Parathyroid adenoma (tissue), 2 donors: ENCODE measurements around the gene GPR18.

Source experiments
- H2AFZ ChIP-seq: fragments of 300-600 bp; sonication (generic); one replicate; pipeline ENCODE4 v1.7.0; 2017; ENCODE audit warnings: antibody characterized with exemption, mild to moderate bottlenecking
- H3K27ac ChIP-seq: fragments of 300-600 bp; sonication (generic); one replicate; pipeline ENCODE4 v1.7.0; 2017
- H3K27me3 ChIP-seq: fragments of 300-600 bp; sonication (generic); one replicate; pipeline ENCODE4 v1.7.0; 2017; ENCODE audit warnings: low read length; ENCODE audit not compliant: control insufficient read depth, insufficient read depth
- H3K36me3 ChIP-seq: fragments of 300-600 bp; sonication (generic); one replicate; pipeline ENCODE4 v1.7.0; 2017; ENCODE audit warnings: low read length; ENCODE audit not compliant: control insufficient read depth, insufficient read depth
- H3K4me1 ChIP-seq: fragments of 300-600 bp; sonication (generic); one replicate; pipeline ENCODE4 v1.7.0; 2017; ENCODE audit warnings: control low read depth
- H3K4me2 ChIP-seq: fragments of 300-600 bp; sonication (generic); one replicate; pipeline ENCODE4 v1.7.0; 2017; ENCODE audit warnings: low read length
- H3K4me3 ChIP-seq: fragments of 300-600 bp; sonication (generic); one replicate; pipeline ENCODE4 v1.7.0; 2017; ENCODE audit warnings: low read depth, low read length
- H3K79me2 ChIP-seq: fragments of 300-600 bp; sonication (generic); one replicate; pipeline ENCODE4 v1.7.0; 2017; ENCODE audit warnings: control low read depth
- H3K9ac ChIP-seq: fragments of 300-600 bp; sonication (generic); one replicate; pipeline ENCODE4 v1.7.0; 2017; ENCODE audit warnings: mild to moderate bottlenecking
- H3K9me3 ChIP-seq: fragments of 300-600 bp; sonication (generic); one replicate; pipeline ENCODE4 v1.7.0; 2017; ENCODE audit warnings: low read length; ENCODE audit not compliant: control insufficient read depth
- TF ChIP-seq, protein P1 (sequence below): fragments of 300-600 bp; sonication (generic); IDR thresholded peaks from one replicate; pipeline ENCODE4 v1.7.0; 2017; ENCODE audit warnings: antibody characterized with exemption, mild to moderate bottlenecking
- donor health status: primary hyperparathyroidism.

The GPR18 gene

DNA sequence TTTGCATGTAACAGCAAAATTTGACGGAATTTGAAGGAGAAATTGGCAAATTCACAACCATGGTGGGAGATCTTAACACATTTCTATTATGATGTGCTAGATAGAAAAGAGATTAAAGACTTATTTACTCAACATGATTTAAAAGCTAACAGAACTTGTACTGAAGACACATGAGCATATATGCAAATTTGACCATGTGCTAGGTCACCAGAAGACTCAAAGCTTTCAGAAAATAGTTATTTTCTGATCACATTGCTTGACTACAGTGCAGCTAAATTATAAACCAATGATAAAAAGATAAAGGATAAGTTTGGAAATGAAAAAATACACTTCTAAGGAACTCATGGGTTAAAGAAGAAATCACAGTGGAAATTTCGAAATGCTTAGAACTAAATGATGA is 39.9 kb upstream of the GPR18 start:
- no peaks in the 10 kb centered on the region for H3K79me2 ChIP-seq
- H3K36me3 ChIP-seq, result no peaks in the 10 kb centered on the region
- H3K9ac ChIP-seq, result no peak overlapping the region
- no peaks in the 10 kb centered on the region for H3K27me3 ChIP-seq
- TF ChIP-seq, protein P1, sequence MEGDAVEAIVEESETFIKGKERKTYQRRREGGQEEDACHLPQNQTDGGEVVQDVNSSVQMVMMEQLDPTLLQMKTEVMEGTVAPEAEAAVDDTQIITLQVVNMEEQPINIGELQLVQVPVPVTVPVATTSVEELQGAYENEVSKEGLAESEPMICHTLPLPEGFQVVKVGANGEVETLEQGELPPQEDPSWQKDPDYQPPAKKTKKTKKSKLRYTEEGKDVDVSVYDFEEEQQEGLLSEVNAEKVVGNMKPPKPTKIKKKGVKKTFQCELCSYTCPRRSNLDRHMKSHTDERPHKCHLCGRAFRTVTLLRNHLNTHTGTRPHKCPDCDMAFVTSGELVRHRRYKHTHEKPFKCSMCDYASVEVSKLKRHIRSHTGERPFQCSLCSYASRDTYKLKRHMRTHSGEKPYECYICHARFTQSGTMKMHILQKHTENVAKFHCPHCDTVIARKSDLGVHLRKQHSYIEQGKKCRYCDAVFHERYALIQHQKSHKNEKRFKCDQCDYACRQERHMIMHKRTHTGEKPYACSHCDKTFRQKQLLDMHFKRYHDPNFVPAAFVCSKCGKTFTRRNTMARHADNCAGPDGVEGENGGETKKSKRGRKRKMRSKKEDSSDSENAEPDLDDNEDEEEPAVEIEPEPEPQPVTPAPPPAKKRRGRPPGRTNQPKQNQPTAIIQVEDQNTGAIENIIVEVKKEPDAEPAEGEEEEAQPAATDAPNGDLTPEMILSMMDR, result no peak
- no peak overlapping the region for H3K27ac ChIP-seq
- H3K4me1 ChIP-seq, result no peaks in the 10 kb centered on the region
- no peak overlapping the region for H2AFZ ChIP-seq
- no peak overlapping the region for H3K4me3 ChIP-seq
- H3K4me2 ChIP-seq, result no peak overlapping the region
- H3K9me3 ChIP-seq, result no peaks in the 10 kb centered on the region

GRCh38 chr13:99297331-99297730 is 39.2 kb upstream of the GPR18 start:
- TF ChIP-seq, protein P1, result no peak
- Histone ChIP-seq H3K9ac (no peak overlapping the region), H3K4me3 (no peak overlapping the region), H3K4me2 (no peak overlapping the region), H3K27me3 (no peaks in the 10 kb centered on the region), H3K79me2 (no peaks in the 10 kb centered on the region), H3K4me1 (no peaks in the 10 kb centered on the region), H3K9me3 (no peaks in the 10 kb centered on the region), H3K36me3 (no peaks in the 10 kb centered on the region), H3K27ac (no peak overlapping the region), H2AFZ (no peak overlapping the region)

DNA sequence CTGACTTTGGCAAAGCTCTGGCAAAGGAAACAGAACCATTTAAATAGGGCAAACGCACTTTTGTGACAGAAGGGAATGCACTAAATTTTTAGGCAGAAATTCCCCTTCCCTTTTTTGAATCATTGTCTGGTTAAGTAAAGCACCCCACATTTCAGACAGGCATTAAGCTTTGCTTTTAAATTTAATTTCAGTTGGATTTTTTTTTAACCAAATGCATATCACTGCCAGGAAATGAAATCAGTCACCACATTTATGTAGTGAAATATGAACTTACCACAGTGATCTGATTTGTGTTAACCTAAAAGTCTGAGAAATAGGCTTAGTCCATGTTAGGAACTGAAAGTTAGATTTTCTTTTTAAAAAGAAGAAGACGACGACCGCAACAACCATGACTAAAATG is 38.2 kb upstream of the GPR18 start:
- H3K4me3 ChIP-seq, result no peak overlapping the region
- no peaks in the 10 kb centered on the region for H3K9me3 ChIP-seq
- no peaks in the 10 kb centered on the region for H3K4me1 ChIP-seq
- H3K27me3 ChIP-seq, result no peaks in the 10 kb centered on the region
- H3K79me2 ChIP-seq, result no peaks in the 10 kb centered on the region
- H3K4me2 ChIP-seq, result no peak overlapping the region
- no peak overlapping the region for H3K27ac ChIP-seq
- H2AFZ ChIP-seq, result no peak overlapping the region
- TF ChIP-seq, protein P1, result no peak
- H3K9ac ChIP-seq, result no peak overlapping the region
- H3K36me3 ChIP-seq, result no peaks in the 10 kb centered on the region

- no peaks in the 10 kb centered on the region for H3K27me3 ChIP-seq
- H3K4me1 ChIP-seq, result no peaks in the 10 kb centered on the region
- TF ChIP-seq, protein P1, result no peak
- H3K9ac ChIP-seq, result no peak overlapping the region
- H2AFZ ChIP-seq, result no peak overlapping the region
- H3K9me3 ChIP-seq, result no peaks in the 10 kb centered on the region
- H3K27ac ChIP-seq, result no peak overlapping the region
- no peak overlapping the region for H3K4me3 ChIP-seq
- no peak overlapping the region for H3K4me2 ChIP-seq
- H3K36me3 ChIP-seq, result no peaks in the 10 kb centered on the region
- no peaks in the 10 kb centered on the region for H3K79me2 ChIP-seq
Measured at GRCh38 chr13:99295488-99296252, 37.5 kb upstream of the GPR18 start.

GRCh38 chr13:99294958-99295357 is 36.8 kb upstream of the GPR18 start:
- Histone ChIP-seq H3K9me3 (no peaks in the 10 kb centered on the region), H3K9ac (no peak overlapping the region), H3K36me3 (no peaks in the 10 kb centered on the region), H2AFZ (no peak overlapping the region), H3K4me2 (no peak overlapping the region), H3K27me3 (no peaks in the 10 kb centered on the region), H3K79me2 (no peaks in the 10 kb centered on the region), H3K4me3 (no peak overlapping the region), H3K4me1 (no peaks in the 10 kb centered on the region), H3K27ac (no peak overlapping the region)
- TF ChIP-seq, protein P1, result no peak
